LNCAP (cell line): Measurements from ENCODE around the gene NFIA.

ENCODE experiments used
- TF ChIP-seq, protein P1 (sequence below): fragments of 450-650 bp; IDR thresholded peaks from 2 replicates; pipeline ENCODE4 v1.5.1; 2017; ENCODE audit warnings: mild to moderate bottlenecking

Gene NFIA

DNA sequence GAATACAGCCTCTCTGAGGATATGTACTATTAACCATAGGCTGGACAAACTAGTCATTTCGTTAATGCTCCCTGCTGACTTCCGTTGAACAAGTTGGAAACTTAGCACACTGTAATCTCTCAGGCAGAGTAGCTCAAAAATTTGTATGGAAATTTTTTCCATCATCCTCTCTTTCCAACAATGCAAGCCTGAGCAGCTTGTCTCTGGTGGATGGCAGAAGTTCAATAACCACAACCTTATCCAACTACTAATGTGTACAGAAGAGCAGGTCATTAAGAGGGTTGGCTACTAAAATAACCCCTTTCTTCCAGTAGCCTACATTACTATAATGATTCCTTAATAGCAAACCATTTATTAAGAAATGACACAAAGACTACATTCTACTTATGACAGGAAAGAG, 262.3 kb downstream of the NFIA start:
- TF ChIP-seq, protein P1, sequence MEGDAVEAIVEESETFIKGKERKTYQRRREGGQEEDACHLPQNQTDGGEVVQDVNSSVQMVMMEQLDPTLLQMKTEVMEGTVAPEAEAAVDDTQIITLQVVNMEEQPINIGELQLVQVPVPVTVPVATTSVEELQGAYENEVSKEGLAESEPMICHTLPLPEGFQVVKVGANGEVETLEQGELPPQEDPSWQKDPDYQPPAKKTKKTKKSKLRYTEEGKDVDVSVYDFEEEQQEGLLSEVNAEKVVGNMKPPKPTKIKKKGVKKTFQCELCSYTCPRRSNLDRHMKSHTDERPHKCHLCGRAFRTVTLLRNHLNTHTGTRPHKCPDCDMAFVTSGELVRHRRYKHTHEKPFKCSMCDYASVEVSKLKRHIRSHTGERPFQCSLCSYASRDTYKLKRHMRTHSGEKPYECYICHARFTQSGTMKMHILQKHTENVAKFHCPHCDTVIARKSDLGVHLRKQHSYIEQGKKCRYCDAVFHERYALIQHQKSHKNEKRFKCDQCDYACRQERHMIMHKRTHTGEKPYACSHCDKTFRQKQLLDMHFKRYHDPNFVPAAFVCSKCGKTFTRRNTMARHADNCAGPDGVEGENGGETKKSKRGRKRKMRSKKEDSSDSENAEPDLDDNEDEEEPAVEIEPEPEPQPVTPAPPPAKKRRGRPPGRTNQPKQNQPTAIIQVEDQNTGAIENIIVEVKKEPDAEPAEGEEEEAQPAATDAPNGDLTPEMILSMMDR = no peak

DNA sequence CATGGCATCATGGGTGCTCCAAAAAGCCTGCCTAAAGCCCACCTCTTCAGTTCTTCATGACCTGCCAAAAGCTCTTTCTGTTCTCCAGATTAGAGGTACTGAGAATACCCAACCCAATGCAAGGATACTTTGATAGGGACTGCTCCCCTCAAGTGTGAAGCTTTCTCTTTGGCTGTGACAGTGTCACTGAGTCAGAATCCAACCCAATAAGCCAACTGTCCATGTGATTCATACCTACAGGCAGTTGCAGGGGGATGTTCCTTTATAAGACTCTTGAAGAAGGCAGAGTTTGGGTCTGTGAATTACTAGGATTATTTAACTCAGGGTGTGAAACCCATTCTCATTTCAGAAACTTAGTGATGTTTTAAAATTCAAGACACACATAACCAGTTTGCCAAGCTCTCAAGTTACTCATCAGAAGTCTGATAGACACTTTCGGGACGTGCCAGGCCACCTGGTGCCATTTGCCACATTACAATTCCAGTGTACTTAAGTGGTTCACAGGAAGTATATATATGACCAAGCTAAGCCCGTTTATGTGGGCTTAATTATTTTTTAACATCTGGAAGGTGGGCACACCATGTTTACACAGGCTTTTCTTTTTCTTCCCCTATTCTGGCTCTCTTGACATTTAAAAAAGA, 265.8 kb downstream of the NFIA start:
- TF ChIP-seq, protein P1 = no peak

DNA sequence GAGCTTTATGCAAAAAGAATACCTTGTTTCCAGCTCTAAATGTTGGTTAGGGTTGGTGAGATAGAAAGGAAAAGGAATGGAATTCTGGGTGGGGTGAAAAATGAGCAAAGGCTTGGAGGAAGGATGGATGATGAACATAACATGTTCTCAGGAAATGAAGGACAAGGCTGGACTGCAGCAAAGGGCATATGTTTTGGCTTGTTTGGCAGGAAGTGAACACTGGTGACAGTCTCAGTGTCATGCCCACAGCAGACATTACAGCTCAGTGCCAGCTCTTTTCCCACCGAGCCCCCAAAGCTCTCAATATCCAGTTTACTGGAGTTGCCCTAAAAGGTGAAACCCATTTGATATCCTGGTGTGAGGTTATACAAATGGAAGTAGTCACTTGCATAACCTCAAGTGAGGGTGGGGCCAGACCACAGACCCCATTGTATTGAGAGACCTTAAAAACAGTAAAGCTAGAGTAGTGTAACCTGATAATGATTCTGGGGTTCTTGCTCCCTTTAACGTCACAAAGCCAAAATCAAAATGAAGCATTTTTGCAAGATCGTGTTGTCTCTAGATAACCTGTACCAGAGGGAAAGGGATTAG, 270.6 kb downstream of the NFIA start:
- TF ChIP-seq, protein P1 = no peak

DNA sequence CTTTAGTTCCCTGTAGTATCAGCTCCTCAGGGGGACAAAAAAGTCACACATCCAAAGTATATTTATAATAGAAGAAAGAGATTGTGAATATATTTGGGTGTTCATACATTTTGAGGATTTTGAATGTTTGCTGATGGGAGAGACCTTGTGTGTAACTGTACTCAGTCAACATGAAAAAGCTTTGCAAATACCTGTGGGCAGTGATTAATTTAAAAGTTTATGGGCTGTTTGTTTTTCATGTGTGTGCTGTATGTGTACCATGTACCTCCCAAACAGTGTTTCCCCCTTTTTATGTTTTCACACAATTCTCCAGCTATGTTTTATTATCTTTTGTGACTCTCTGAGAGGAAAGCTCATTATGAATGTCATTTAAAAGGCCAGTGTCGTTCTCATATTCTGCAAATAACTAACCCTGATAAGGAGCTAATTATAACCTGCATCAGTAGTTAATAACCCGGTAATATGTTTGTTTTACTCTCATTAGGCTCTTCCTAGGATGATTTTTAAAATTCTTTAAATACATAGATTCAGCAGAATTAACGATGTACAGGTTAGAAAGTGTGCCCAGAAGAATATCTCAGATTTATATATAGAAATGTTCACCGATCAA, 271.5 kb downstream of the NFIA start:
- TF ChIP-seq, protein P1 = no peak

DNA sequence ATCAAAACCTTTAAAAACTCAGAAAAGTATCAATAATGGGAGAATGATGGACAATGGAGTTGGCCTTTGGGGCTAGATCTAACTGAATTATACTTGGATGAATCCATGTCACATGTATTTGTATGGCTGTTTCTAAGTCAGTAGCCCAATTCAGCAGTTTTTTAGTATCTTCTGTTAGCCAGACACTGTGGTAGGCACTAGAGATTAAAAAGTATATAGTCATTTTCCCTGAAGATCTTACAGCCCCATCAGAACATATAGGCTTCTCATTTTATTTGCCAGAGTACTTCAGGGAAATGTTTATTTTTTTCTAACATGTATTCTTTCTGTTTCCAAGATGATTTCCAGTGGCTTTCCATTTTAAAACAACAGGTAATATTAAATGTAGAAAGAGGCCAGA, 273.7 kb downstream of the NFIA start:
- TF ChIP-seq, protein P1 = no peak

DNA sequence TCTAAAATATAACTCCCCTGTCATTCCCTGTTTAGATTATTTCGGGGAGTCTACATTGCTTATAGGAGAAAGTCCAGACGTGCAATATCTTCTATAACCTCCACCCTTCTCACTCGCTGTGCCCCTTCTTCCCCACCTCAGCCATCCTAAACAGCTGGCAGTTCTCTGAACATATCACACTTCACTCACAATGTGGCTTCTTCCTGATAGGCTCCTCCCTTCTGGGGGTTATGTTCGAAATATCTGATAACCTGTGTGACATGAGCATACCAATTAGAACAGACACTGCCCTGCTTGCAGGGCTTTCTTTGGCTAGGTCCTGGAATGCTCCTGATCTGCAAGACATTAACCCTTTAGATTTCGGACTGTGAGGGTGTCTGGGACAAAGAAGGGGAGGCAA, 274.6 kb downstream of the NFIA start:
- TF ChIP-seq, protein P1 = no peak

DNA sequence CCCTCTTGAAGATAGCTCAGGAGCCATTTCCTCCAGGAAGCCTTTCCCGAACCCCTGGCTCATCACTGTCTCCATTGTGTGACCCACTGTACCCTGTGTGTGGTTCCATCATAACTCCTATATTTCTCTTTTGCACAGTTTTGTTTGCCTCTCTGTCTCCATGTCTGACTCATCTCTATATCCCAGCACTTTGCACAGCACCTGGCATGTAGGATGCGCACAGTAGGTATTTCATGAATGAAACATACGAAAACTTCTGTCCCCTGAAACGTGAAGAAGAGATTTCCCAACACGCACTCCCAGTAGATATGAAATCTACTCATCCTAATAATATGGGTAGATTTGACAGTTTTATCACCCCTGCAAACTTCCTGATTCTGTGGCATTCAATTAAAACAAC, 275.2 kb downstream of the NFIA start:
- TF ChIP-seq, protein P1 = no peak
